ENCODE data around the gene HSD3B7. TPM values are rescaled to one million over a fixed set of nuclear protein-coding genes. Genes with fewer than 3 reads are reported as not detected.
A peak's percentile ranks its signal among the peaks of the same experiment; 100 is the strongest.

Gene HSD3B7
- total RNA-seq, 1 donor from 2014 or later, result 30.6 TPM

DNA sequence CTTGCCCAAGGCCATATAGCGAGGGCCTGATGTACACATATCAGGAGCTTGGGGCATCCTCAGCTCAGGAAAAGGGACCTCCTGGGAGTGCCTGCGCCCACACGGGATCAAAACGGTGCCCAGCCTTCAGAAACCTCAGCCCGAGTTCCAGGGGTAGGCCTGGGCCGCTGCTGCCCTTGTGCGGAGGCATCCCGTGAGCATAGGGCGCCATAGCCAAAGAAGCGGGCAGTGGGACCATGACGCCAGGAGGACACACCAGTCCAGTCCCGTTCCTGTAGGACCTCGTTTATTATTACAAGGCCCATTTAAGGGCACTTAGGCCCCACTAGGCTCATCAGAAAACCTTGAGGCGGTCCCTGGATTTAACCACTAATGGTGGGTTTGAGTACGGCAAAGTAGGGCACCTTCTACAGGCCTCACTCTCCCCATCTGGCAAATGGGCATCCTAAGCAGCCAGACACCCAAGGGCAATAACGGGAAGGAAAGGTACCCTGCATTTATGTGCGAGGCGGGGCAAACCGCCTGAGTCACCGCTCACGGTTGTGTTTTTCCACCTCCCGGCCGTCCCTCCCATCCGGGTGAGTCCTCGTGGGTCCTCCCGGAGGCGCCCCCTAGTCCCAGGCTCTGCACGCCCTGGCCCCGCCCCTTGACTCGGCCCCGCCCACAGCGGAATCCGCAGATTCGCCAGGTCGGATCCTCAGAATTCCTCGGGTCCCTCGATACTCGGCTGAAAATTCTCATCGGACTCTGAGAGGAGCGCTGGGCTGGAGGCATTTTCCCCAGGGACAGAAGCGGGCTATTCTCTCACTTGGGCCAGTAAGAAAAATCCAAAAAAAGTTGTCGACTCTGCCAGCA is 28.2 kb upstream of the HSD3B7 start:
- peak; percentile 69 for DNase-seq (ENCODE audit: low spot score)

- DNase-seq (ENCODE audit: low spot score), result peak; percentile 95
These were observed 27.4 kb upstream of the HSD3B7 start, which contains the start of gene SETD1A for GRCh38 chr16:30957456-30958174. Gene SETD1A, plus strand, starts transcription at chr16:30957754. Its CDS starts 978 bp downstream, at chr16:30958732.

DNA sequence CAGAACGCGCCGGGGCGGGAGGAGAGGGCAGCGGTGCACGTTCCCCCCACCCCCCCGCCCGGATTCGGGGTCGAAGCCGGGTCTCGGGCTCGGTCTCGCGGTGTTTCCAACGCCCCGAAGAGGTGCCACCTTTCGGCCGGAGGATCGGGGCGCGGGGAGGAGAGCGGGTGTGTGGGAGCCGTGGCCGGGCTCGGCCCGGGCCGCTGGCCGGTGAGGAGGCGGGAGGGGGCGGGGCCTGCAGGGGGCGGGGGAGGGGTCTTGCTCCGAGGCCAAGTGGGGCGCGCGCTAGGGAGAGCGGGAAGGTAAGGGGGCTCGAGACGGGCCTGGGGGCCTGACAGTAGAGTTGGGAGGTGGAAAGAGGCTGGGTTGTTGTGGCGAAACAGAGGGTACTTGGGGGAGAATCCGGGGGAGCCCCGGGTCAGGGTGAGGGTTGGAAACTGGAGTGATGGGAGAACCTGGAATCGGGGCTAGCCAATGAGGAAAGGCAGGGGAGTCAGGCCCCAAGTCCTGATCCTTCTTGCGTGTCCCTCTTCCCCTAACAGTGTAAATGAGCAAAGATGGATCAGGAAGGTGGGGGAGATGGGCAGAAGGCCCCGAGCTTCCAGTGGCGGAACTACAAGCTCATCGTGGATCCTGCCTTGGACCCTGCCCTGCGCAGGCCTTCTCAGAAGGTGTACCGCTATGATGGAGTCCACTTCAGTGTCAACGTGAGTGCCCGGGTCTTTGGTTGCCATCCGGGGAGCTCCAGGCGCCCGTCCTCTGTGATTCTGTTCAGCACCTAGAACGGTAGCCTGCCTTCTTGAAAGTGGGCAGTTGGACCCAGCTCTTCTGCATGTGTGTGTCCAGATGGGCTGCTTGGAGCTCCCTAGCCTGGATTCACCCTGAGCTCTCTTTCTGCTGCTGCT is 26.6 kb upstream of the HSD3B7 start:
- no peak for DNase-seq (ENCODE audit: low spot score)

- DNase-seq (ENCODE audit: low spot score), result no peak
These were observed 23.6 kb upstream of the HSD3B7 start for GRCh38 chr16:30961384-30961783.

- no peak for DNase-seq (ENCODE audit: low spot score)
These were observed 21.0 kb upstream of the HSD3B7 start for GRCh38 chr16:30963925-30964511.

GRCh38 chr16:30964574-30965226 is 20.3 kb upstream of the HSD3B7 start:
- DNase-seq (ENCODE audit: low spot score), result no peak

DNA sequence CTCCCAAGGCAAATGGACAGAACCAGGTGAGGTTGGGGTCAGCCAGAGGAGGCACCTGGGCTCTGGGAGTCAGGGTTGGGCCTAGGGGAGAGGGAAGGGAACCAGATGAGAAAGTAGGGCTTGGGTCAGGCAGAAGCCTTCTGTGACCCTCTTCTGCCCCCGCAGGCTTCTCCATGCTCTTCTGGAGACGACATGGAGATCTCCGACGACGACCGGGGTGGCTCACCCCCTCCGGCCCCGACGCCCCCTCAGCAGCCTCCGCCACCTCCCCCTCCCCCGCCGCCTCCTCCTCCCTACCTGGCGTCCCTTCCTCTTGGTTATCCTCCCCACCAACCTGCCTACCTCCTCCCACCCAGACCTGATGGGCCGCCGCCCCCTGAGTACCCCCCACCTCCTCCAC is 19.6 kb upstream of the HSD3B7 start:
- DNase-seq (ENCODE audit: low spot score), result no peak

DNA sequence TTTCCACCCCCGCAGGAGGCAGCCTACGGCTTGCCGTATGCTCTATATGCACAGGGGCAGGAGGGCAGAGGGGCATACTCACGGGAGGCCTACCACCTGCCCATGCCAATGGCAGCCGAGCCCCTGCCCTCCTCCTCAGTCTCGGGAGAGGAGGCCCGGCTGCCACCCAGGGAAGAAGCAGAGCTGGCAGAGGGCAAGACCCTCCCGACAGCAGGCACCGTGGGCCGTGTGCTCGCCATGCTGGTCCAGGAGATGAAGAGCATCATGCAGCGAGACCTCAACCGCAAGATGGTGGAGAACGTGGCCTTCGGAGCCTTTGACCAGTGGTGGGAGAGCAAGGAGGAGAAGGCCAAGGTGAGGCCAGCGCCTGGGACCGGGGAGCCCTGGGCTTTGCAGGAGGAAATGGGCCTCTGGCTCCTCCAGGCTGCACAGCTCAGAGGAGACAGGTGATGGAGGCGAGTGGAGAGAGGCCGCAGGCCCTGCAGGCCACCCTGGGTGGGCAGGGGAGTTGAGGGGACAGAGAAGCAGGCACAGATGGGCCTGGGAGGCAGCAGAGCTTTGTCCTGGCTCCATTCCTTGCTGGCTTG is 18.9 kb upstream of the HSD3B7 start:
- DNase-seq (ENCODE audit: low spot score), result no peak

DNA sequence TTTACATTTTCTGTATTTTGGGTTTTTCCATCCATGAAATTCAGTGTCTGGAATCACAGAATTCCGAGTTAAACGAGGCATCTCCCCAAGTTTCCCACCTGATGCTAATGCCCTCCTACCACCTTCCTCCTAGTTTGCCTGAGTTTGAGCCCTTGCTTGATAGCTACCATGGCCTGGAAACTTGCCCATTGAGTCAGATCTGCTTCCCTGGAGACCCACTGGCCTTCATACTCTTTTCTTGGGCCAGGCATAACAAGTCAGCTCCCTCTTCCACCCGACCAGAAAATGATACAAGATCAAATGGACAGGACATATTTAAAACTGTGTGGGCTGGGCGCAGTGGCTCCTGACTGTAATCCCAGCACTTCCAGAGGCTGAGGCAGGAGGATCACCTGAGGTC is 17.2 kb upstream of the HSD3B7 start:
- DNase-seq (ENCODE audit: low spot score), result no peak

- no peak for DNase-seq (ENCODE audit: low spot score)
These were observed 15.7 kb upstream of the HSD3B7 start for GRCh38 chr16:30969246-30969842.

- no peak for DNase-seq (ENCODE audit: low spot score)
These were observed 13.7 kb upstream of the HSD3B7 start for GRCh38 chr16:30971298-30971697.

DNA sequence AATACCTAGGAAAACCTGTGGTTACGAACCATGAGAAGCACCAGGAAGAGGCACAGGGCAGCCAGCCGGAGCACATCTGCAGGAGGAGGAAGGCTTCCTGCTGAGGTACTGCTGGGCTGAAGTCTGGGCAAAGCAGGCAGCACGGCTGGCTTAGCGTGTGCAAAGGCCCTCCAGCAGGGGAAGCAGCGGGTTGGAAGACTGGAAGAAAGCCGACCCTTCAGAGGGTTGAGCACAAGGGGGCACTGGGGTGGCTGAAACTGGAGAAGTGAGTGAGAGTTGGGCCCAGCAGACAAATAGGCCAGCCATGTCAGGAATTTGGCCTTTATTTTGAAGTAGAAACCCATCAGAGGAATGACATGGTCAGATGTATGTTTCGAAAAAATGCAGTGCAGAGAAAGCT is 12.1 kb upstream of the HSD3B7 start:
- DNase-seq (ENCODE audit: low spot score), result no peak

GRCh38 chr16:30974348-30974747 is 10.7 kb upstream of the HSD3B7 start:
- DNase-seq (ENCODE audit: low spot score), result no peak

DNA sequence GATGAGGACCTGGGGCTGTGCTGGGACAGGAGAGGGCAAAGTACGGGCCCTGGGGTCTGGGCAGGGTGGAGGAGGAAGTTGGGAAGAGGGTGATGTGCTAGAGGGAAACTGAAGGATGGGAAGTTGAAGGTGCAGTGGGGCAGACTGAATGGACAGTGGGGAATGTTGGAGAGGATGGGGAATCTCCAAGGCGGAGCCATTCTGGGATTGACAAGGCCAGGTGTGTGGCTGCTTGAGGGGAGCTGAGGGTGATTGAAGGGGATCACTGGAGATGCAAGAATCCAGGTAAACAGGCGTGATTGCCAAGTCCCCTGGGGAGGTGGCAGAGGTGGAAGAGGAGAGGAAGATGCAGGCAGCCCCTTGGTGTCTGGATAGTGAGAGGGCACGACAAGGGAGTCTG is 8.5 kb upstream of the HSD3B7 start:
- no peak for DNase-seq (ENCODE audit: low spot score)

- DNase-seq (ENCODE audit: low spot score), result no peak
These were observed 7.5 kb upstream of the HSD3B7 start for GRCh38 chr16:30977502-30977901.

- DNase-seq (ENCODE audit: low spot score), result no peak
These were observed 5.6 kb upstream of the HSD3B7 start for GRCh38 chr16:30979170-30980022.

- DNase-seq (ENCODE audit: low spot score), result no peak
These were observed 5.0 kb upstream of the HSD3B7 start for GRCh38 chr16:30980023-30980371.

DNA sequence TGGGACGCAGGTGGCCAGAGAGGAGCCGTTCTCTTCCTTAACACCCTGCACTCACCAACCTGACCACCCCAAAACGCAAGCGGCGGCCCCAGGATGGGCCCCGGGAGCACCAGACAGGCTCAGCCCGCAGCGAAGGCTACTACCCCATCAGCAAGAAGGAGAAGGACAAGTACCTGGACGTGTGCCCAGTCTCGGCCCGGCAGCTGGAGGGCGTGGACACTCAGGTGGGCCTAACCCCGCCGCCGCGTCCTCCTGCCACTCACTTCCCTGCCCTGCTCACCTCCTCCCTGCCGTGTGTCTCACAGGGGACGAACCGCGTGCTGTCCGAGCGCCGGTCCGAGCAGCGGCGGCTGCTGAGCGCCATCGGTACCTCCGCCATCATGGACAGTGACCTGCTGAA is 4.6 kb upstream of the HSD3B7 start:
- DNase-seq (ENCODE audit: low spot score), result no peak

DNA sequence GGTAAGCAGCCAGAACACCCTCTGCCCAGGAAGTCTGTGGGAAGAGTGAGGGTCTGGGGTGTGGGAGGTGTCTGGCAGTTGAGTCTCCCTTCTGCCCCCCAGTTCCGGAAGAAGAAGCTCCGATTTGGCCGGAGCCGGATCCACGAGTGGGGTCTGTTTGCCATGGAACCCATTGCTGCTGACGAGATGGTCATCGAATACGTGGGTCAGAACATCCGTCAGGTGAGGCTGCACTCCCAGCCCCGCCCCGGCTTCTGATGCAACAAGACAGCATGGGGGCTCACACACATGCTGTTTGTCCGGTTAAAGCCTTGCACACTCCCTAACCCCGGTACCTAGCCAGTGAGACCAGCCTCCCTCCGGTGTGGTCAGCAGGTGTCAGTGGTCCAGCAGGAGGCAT is 4.0 kb upstream of the HSD3B7 start:
- no peak for DNase-seq (ENCODE audit: low spot score)

Measured in mucosa of gallbladder (tissue), 1 donor.